Panc1 (cell line): Measurements from ENCODE around the gene IGF1R. TPM values are rescaled to one million over a fixed set of nuclear protein-coding genes. Genes with fewer than 3 reads are reported as not detected.
A peak's percentile ranks its signal among the peaks of the same experiment; 100 is the strongest.

Experiments used
- ATAC-seq: fragments of 200-7000 bp; cut with Tn5 transposase; 2 replicates; pipeline ENCODE4 v1.9.1; 2020; ENCODE audit warnings: mild to moderate bottlenecking, moderate library complexity
- BruUV-seq: library from RNA; stranded (reverse); fragments of 400-500 nt; replicated peaks from 2 replicates; lab custom pipeline; 2021; lab: Mats Ljungman, UMichigan
- CTCF ChIA-PET: fragments of 300-600 bp; sonication (Branson Sonifier 250); formaldehyde crosslinking; loops from one replicate; lab custom pipeline; 2022; ENCODE audit warnings: antibody characterized with exemption; lab: Charles Lee
- POLR2A ChIA-PET: fragments of 300-600 bp; sonication (Branson Sonifier 250); formaldehyde crosslinking; loops from one replicate; lab custom pipeline; 2022; ENCODE audit warnings: antibody characterized with exemption; lab: Charles Lee
- DNase-seq: peaks from one replicate; pipeline ENCODE4 v3.0.0-alpha.2; 2010; ENCODE audit warnings: low read depth, low spot score
- H3K27ac ChIP-seq: 2 replicates; pipeline ENCODE4 v1.5.1; 2011; ENCODE audit warnings: mild to moderate bottlenecking, low read length, inconsistent platforms
- H3K27me3 ChIP-seq: fragments of 200-500 bp; sonication (Bioruptor generic); 2 replicates; pipeline ENCODE4 v1.6.0; 2014; ENCODE audit warnings: low read length, inconsistent platforms; ENCODE audit not compliant: control insufficient read depth, insufficient read depth
- H3K36me3 ChIP-seq: fragments of 200-500 bp; sonication (Bioruptor generic); 2 replicates; pipeline ENCODE4 v1.5.1; 2014; ENCODE audit warnings: inconsistent platforms, mild to moderate bottlenecking, low read length, moderate library complexity; ENCODE audit not compliant: control insufficient read depth, insufficient read depth
- H3K4me1 ChIP-seq: 2 replicates; pipeline ENCODE4 v1.5.1; 2011; ENCODE audit warnings: inconsistent platforms, mild to moderate bottlenecking, low read length, moderate library complexity; ENCODE audit not compliant: control insufficient read depth, insufficient read depth
- H3K4me3 ChIP-seq, 2 experiments: 2 replicates each; pipeline ENCODE4 v1.5.1; 2011 to 2012; ENCODE audit warnings: low read depth in 2 of 2, low read length in 2 of 2, mild to moderate bottlenecking in 2 of 2, inconsistent platforms in 1 of 2, moderate library complexity in 1 of 2
- H3K9me3 ChIP-seq: fragments of 200-500 bp; sonication (Bioruptor generic); 2 replicates; pipeline ENCODE4 v1.5.1; 2014; ENCODE audit warnings: low read depth, mild to moderate bottlenecking, inconsistent platforms, low read length, moderate library complexity; ENCODE audit not compliant: control insufficient read depth, insufficient read depth
- CTCF ChIP-seq: fragments of 450-650 bp; IDR thresholded peaks from 2 replicates; pipeline ENCODE4 v1.5.1; 2017; ENCODE audit warnings: mild to moderate bottlenecking
- POLR2AphosphoS5 ChIP-seq: IDR thresholded peaks from 2 replicates; pipeline ENCODE4 v1.6.1; 2012; ENCODE audit warnings: mild to moderate bottlenecking, low read depth, low read length, moderate library complexity
- REST ChIP-seq, 2 experiments: IDR thresholded peaks; 2 replicates each; pipeline ENCODE4 v1.6.1; 2011 to 2012; ENCODE audit warnings: low read depth in 2 of 2, control low read depth in 1 of 2, low read length in 1 of 2, mild to moderate bottlenecking in 1 of 2, moderate library complexity in 1 of 2; ENCODE audit not compliant: insufficient read depth in 1 of 2
- SIN3A ChIP-seq: IDR thresholded peaks from 2 replicates; pipeline ENCODE4 v1.6.1; 2012; ENCODE audit warnings: low read depth, mild to moderate bottlenecking, low read length, moderate library complexity, borderline replicate concordance; ENCODE audit not compliant: insufficient read depth
- TCF7L2 ChIP-seq: IDR thresholded peaks from 2 replicates; pipeline ENCODE4 v1.6.1; 2011; ENCODE audit warnings: mild to moderate bottlenecking, low read depth, low read length, inconsistent platforms
- in situ Hi-C: cut with HindIII; loops from 2 replicates; pipeline ENCODE4 v1.10.0; 2016; ENCODE audit warnings: low sequenced_read_pairs, low pct_unique_long_range_greater_than_20kb
- intact Hi-C: fragments of 100-400 bp; cut with micrococcal nuclease; formaldehyde crosslinking; loops from one replicate; pipeline ENCODE4 v1.10.0; 2022; ENCODE audit not compliant: unreplicated experiment
- total RNA-seq: library from RNA; stranded (reverse); gene quantifications from one replicate; pipeline ENCODE4 v1.2.1, GENCODE V29; 2021; ENCODE audit not compliant: unreplicated experiment

Gene IGF1R
- total RNA-seq, 1 experiment from 2014 or later = 77.1 TPM

- H3K27ac ChIP-seq = peak overlapping the region; percentile 86
- DNase-seq = no peak
Measured at GRCh38 chr15:98850961-98851572, 202.7 kb downstream of the IGF1R start.

GRCh38 chr15:98853161-98853560 is 204.8 kb downstream of the IGF1R start:
- H3K27ac ChIP-seq = peak overlapping the region; percentile 99
- peaks cover 85% of the 10 kb centered on the region for H3K4me1 ChIP-seq
- ChIA-PET CTCF (no interaction called here), POLR2A (no interaction called here)
- DNase-seq = no peak
- no TSS peak for BruUV-seq
- intact Hi-C loops (loop anchor here (1.0 kb wide), 1 partner anchor 205 kb away; the partner anchor contains the start of gene IGF1R), in situ Hi-C loops (no loop called here)
- no peaks in the 10 kb centered on the region for H3K27me3 ChIP-seq
- no peaks in the 10 kb centered on the region for H3K9me3 ChIP-seq
- TF ChIP-seq POLR2AphosphoS5 (no peak), TCF7L2 (no peak), CTCF (no peak), REST (IDR thresholded peaks at IDR 0.05; ENCODE audit: insufficient read depth in 1 of 2, low read depth in 2 of 2, low read length in 1 of 2) (no peak), SIN3A (0 out of 2 replicates have a peak, but pooled peaks have one; percentile 63)
- ATAC-seq = peak; percentile 57
- no peaks in the 10 kb centered on the region for H3K36me3 ChIP-seq
- H3K4me3 ChIP-seq = peak overlapping the region; percentile 71 to 90

More at GRCh38 chr15:98850961-98851572, 202.7 kb downstream of the IGF1R start:
- peaks cover 74% of the 10 kb centered on the region for H3K4me1 ChIP-seq
- no peaks in the 10 kb centered on the region for H3K9me3 ChIP-seq
- intact Hi-C loops (no loop called here), in situ Hi-C loops (no loop called here)
- no TSS peak for BruUV-seq
- no peaks in the 10 kb centered on the region for H3K36me3 ChIP-seq
- CTCF ChIA-PET = interaction anchor here (0.5 to 1.3 kb wide), 23 partner anchors 11 to 1286 kb away, joined by 3 to 10 read pairs (median 3); no protein-coding TSS in a partner anchor
- peak overlapping the region in 1 of 2 experiments; percentile 90; a peak in 2 of 4 replicates for H3K4me3 ChIP-seq
- TF ChIP-seq CTCF (peak; percentile 91), REST (IDR thresholded peaks at IDR 0.05; ENCODE audit: insufficient read depth in 1 of 2, low read depth in 2 of 2, low read length in 1 of 2) (no peak), POLR2AphosphoS5 (peak; percentile 33; the same call in 1 of the 2 replicates)
- no peaks in the 10 kb centered on the region for H3K27me3 ChIP-seq
- POLR2A ChIA-PET = no interaction called here
- ATAC-seq = peak; percentile 82
